HepG2 (cell line): ENCODE results near the gene ZNF367. TPM values are rescaled to one million over a fixed set of nuclear protein-coding genes. Genes with fewer than 3 reads are reported as not detected.

ENCODE experiments used
- ISX ChIP-seq: sonication (generic); formaldehyde crosslinking; conservative IDR thresholded peaks from 2 replicates; pipeline ENCODE4 v1.5.0; 2020; ENCODE audit warnings: missing genetic modification reagents
- JUNB ChIP-seq: sonication (generic); formaldehyde crosslinking; IDR thresholded peaks from 2 replicates; pipeline ENCODE4 v1.8.0; 2022; ENCODE audit warnings: missing genetic modification reagents, mild to moderate bottlenecking, borderline replicate concordance
- SMARCC2 ChIP-seq: fragments of 450-650 bp; IDR thresholded peaks from 2 replicates; pipeline ENCODE4 v1.6.1; 2017; ENCODE audit warnings: antibody characterized with exemption, mild to moderate bottlenecking
- TRAFD1 ChIP-seq: sonication (generic); formaldehyde crosslinking; IDR thresholded peaks from 2 replicates; pipeline ENCODE4 v1.5.1; 2020; ENCODE audit warnings: missing genetic modification reagents, mild to moderate bottlenecking, borderline replicate concordance
- ZFY ChIP-seq: sonication (generic); formaldehyde crosslinking; IDR thresholded peaks from 2 replicates; pipeline ENCODE4 v1.4.0; 2020; ENCODE audit warnings: missing genetic modification reagents
- ZNF44 ChIP-seq: sonication (generic); formaldehyde crosslinking; IDR thresholded peaks from 2 replicates; pipeline ENCODE4 v1.5.1; 2020; ENCODE audit warnings: mild to moderate bottlenecking, missing genetic modification reagents
- ZNF564 ChIP-seq: sonication (generic); formaldehyde crosslinking; IDR thresholded peaks from 2 replicates; pipeline ENCODE4 v1.8.1; 2023; ENCODE audit warnings: mild to moderate bottlenecking, missing genetic modification reagents
- ZSCAN21 ChIP-seq: sonication (generic); formaldehyde crosslinking; IDR thresholded peaks from 2 replicates; pipeline ENCODE4 v1.8.0; 2022; ENCODE audit warnings: mild to moderate bottlenecking, missing genetic modification reagents, moderate library complexity, borderline replicate concordance
- polyA plus RNA-seq, 8 experiments: library from polyadenylated mRNA; depleted of rRNA in 3 of 8; stranded (reverse) in 7 of 8; unstranded in 1 of 8; fragments of >200 nt; fragmentation: Illumina TruSeq in 4 of 8; extraction: Trizol in 4 of 8; gene quantifications; 2 replicates each; pipeline versions ENCODE4 v1.2.1 to v1.2.3, GENCODE V29; 2011 to 2016; ENCODE audit warnings: low read depth in 4 of 8, missing spikeins in 1 of 8, mixed read lengths in 1 of 8; ENCODE audit not compliant: insufficient read depth in 1 of 8
- total RNA-seq, 5 experiments: library from RNA; depleted of rRNA; stranded (reverse); fragments of >200 nt; fragmentation: Illumina TruSeq; extraction: Trizol; gene quantifications; 2 replicates each; pipeline ENCODE4 v1.2.3, GENCODE V29; 2016; ENCODE audit warnings: low read depth in 1 of 5
- TF ChIP-seq, protein P1 (sequence below), 2 experiments: sonication (generic) in 1 of 2; formaldehyde crosslinking in 1 of 2; IDR thresholded peaks; 2 replicates each; pipeline versions ENCODE4 v1.6.1 to v1.9.0; 2014 to 2022; ENCODE audit warnings: antibody characterized with exemption in 1 of 2, borderline replicate concordance in 1 of 2, inconsistent platforms in 1 of 2, low read depth in 1 of 2, missing genetic modification reagents in 1 of 2
- TF ChIP-seq, protein P2 (sequence below): sonication (generic); formaldehyde crosslinking; IDR thresholded peaks from 2 replicates; pipeline ENCODE4 v1.4.0; 2020; ENCODE audit warnings: missing genetic modification reagents
- TF ChIP-seq, protein P3 (sequence below): fragments of 450-650 bp; IDR thresholded peaks from 2 replicates; pipeline ENCODE4 v1.6.1; 2017; ENCODE audit warnings: mild to moderate bottlenecking
- TF ChIP-seq, protein P4 (sequence below): sonication (generic); formaldehyde crosslinking; IDR thresholded peaks from 2 replicates; pipeline ENCODE4 v1.5.1; 2020; ENCODE audit warnings: mild to moderate bottlenecking, missing genetic modification reagents, moderate library complexity

The ZNF367 gene
- total and polyA plus RNA-seq, 2 of the 13 experiments (the other 11 are each of a cell fraction or from before 2014, with no cell fraction given), result 2.9 to 7.7 TPM

DNA sequence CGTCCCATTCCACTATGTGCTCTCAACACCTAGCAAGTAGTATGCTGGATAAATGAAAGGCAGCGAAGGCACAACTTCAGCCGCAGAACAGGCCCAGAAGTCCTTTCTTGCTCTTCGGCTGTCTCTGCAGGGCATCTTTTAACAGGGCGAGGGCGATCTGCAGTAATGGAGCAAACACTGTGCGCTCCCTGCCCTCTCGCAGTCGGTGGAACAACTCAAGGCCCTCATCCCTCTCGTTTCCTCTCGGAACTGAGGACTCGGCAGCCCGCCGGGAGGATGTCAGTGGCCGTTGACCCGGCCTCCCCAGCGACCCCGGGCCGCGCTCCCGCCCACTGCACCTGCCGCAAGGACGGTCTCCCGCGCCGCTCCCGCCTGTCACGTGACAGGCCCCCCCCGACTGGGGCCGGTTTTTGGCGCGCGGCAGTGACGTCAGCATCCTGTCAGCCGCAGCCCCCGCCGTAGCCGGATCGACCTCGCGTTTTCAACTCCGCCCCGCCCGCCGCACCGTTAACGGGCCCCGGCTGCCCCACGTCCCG is 1.1 kb downstream of the ZNF367 start (continued):
- no peak for TF ChIP-seq ISX (CRISPR knock-in tag)
- TF ChIP-seq ZFY, result peak; percentile 89
- TF ChIP-seq SMARCC2, result no peak
- TF ChIP-seq TRAFD1 (CRISPR knock-in tag), result peak; percentile 53; the same call in 1 of the 2 replicates
- 0 out of 2 replicates have a peak, but pooled peaks have one; percentile 41 for TF ChIP-seq JUNB
- TF ChIP-seq ZSCAN21 (CRISPR knock-in tag), result peak; percentile 84
- TF ChIP-seq, protein P1, sequence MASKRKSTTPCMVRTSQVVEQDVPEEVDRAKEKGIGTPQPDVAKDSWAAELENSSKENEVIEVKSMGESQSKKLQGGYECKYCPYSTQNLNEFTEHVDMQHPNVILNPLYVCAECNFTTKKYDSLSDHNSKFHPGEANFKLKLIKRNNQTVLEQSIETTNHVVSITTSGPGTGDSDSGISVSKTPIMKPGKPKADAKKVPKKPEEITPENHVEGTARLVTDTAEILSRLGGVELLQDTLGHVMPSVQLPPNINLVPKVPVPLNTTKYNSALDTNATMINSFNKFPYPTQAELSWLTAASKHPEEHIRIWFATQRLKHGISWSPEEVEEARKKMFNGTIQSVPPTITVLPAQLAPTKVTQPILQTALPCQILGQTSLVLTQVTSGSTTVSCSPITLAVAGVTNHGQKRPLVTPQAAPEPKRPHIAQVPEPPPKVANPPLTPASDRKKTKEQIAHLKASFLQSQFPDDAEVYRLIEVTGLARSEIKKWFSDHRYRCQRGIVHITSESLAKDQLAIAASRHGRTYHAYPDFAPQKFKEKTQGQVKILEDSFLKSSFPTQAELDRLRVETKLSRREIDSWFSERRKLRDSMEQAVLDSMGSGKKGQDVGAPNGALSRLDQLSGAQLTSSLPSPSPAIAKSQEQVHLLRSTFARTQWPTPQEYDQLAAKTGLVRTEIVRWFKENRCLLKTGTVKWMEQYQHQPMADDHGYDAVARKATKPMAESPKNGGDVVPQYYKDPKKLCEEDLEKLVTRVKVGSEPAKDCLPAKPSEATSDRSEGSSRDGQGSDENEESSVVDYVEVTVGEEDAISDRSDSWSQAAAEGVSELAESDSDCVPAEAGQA (IDR thresholded peaks at IDR 0.05; ENCODE audit: low read depth), result peak; percentile 80
- TF ChIP-seq, protein P1 (CRISPR knock-in tag; IDR thresholded peaks at IDR 0.05; ENCODE audit: borderline replicate concordance), result no peak
- TF ChIP-seq, protein P2, sequence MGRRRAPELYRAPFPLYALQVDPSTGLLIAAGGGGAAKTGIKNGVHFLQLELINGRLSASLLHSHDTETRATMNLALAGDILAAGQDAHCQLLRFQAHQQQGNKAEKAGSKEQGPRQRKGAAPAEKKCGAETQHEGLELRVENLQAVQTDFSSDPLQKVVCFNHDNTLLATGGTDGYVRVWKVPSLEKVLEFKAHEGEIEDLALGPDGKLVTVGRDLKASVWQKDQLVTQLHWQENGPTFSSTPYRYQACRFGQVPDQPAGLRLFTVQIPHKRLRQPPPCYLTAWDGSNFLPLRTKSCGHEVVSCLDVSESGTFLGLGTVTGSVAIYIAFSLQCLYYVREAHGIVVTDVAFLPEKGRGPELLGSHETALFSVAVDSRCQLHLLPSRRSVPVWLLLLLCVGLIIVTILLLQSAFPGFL, result no peak
- no peak for TF ChIP-seq ZNF44 (CRISPR knock-in tag)
- TF ChIP-seq, protein P3, sequence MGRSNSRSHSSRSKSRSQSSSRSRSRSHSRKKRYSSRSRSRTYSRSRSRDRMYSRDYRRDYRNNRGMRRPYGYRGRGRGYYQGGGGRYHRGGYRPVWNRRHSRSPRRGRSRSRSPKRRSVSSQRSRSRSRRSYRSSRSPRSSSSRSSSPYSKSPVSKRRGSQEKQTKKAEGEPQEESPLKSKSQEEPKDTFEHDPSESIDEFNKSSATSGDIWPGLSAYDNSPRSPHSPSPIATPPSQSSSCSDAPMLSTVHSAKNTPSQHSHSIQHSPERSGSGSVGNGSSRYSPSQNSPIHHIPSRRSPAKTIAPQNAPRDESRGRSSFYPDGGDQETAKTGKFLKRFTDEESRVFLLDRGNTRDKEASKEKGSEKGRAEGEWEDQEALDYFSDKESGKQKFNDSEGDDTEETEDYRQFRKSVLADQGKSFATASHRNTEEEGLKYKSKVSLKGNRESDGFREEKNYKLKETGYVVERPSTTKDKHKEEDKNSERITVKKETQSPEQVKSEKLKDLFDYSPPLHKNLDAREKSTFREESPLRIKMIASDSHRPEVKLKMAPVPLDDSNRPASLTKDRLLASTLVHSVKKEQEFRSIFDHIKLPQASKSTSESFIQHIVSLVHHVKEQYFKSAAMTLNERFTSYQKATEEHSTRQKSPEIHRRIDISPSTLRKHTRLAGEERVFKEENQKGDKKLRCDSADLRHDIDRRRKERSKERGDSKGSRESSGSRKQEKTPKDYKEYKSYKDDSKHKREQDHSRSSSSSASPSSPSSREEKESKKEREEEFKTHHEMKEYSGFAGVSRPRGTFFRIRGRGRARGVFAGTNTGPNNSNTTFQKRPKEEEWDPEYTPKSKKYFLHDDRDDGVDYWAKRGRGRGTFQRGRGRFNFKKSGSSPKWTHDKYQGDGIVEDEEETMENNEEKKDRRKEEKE, result no peak
- TF ChIP-seq ZNF564 (CRISPR knock-in tag), result 0 out of 2 replicates have a peak, but pooled peaks have one; percentile 22
- TF ChIP-seq, protein P4, sequence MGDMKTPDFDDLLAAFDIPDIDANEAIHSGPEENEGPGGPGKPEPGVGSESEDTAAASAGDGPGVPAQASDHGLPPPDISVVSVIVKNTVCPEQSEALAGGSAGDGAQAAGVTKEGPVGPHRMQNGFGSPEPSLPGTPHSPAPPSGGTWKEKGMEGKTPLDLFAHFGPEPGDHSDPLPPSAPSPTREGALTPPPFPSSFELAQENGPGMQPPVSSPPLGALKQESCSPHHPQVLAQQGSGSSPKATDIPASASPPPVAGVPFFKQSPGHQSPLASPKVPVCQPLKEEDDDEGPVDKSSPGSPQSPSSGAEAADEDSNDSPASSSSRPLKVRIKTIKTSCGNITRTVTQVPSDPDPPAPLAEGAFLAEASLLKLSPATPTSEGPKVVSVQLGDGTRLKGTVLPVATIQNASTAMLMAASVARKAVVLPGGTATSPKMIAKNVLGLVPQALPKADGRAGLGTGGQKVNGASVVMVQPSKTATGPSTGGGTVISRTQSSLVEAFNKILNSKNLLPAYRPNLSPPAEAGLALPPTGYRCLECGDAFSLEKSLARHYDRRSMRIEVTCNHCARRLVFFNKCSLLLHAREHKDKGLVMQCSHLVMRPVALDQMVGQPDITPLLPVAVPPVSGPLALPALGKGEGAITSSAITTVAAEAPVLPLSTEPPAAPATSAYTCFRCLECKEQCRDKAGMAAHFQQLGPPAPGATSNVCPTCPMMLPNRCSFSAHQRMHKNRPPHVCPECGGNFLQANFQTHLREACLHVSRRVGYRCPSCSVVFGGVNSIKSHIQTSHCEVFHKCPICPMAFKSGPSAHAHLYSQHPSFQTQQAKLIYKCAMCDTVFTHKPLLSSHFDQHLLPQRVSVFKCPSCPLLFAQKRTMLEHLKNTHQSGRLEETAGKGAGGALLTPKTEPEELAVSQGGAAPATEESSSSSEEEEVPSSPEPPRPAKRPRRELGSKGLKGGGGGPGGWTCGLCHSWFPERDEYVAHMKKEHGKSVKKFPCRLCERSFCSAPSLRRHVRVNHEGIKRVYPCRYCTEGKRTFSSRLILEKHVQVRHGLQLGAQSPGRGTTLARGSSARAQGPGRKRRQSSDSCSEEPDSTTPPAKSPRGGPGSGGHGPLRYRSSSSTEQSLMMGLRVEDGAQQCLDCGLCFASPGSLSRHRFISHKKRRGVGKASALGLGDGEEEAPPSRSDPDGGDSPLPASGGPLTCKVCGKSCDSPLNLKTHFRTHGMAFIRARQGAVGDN (CRISPR knock-in tag), result peak; percentile 95
